GM18861 (cell line): ENCODE data around the gene CEP63.
A peak's percentile ranks its signal among the peaks of the same experiment; 100 is the strongest.
"Not testable (repeated sequence)": the region's sequence is repeated elsewhere in the genome, so short reads cannot be mapped to it uniquely, and the experiment has no call there.

Experiments
- ATAC-seq: cut with Tn5 transposase; IDR thresholded peaks from one replicate; pipeline ENCODE4 v1.9.1; 2021; ENCODE audit not compliant: unreplicated experiment

CEP63 gene

GRCh38 chr3:134567605-134568004, 81.7 kb downstream of the CEP63 start:
- no peak for ATAC-seq

GRCh38 chr3:134568790-134569189, 82.9 kb downstream of the CEP63 start:
- no peak for ATAC-seq

DNA sequence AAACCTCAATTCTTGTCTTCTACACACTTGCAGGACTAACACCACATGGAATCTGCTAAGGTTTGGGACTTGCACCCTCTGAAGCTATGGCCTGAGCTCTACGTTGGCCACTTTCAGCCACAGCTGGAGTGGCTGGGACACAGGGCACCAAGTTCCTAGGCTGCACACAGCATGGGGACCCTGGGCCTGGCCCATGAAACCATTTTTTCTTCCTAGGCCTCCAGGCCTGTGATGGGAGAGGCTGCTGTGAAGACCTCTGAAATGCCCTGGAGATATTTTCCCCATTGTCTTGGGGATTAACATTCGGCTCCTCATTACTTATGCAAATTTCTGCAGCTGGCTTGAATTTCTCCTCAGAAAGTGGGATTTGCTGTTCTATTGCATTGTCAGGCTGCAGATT, 84.0 kb downstream of the CEP63 start:
- not testable (repeated sequence) for ATAC-seq

DNA sequence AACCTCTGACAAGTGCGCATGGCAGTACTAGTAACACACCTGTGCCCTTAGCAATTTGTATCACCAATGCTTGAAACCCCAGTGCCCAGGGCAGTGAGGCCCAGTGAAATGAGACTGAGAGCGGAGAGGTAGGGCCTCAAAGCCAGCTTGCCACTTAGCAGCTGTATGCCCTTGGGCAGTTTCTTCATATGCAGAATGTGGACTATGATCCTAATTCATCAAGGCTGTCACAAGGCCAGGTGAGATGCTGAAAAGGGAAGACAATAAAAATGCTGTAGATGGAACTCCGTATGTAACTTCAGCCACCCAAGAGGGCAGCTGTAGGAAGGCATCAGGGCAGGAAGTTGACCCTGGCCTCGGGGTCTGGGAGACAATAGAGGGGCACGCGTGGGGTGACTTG, 90.6 kb downstream of the CEP63 start:
- ATAC-seq, result no peak

- ATAC-seq, result no peak
Measured at GRCh38 chr3:134576831-134577230, 91.0 kb downstream of the CEP63 start.

DNA sequence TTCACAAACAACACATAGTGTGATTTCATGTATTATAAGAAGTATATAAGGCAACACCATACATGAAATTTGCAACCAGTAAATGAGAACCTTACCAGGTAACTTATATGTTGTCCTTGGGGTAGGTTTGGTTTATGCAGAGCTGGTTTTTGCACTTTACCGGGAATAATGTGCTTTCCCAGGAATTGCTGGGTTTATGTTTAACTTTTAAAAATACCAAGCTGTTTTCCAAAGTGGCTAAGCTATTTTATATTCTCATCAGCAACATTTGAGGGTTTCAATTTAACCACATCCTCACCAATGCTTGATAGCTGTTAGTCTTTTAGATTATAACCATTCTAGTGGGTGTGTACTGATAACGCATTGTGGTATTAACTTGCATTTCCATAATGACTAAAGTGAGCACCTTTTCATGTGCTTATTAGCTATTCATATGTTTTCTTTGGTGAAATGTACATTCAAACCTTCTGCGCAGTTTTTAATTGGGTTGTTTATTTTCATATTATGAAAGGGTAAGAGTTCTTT, 93.3 kb downstream of the CEP63 start:
- ATAC-seq, result no peak

DNA sequence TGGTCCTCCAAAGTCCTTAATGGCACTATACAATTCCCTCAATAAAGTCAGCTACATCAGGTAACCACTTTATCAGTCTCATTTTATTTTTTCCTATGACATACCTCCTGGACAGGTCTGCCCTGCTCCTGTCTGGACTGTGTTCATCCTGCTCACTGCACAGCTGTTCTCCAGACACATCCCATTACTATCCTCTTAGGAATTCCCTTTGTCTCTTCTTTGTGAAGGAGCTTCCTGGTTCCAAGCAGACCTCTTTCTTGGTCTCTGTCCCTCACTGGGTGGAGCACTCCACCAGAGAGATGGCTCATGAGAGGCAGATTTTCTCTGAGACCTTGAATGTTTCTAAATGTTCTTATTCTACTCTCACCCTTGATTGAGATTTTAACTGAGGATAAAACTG, 104.9 kb downstream of the CEP63 start:
- ATAC-seq, result no peak

GRCh38 chr3:134592806-134593205, 106.9 kb downstream of the CEP63 start:
- no peak for ATAC-seq

- no peak for ATAC-seq
Measured at GRCh38 chr3:134594331-134594741, 108.5 kb downstream of the CEP63 start.

GRCh38 chr3:134594986-134595385, 109.1 kb downstream of the CEP63 start:
- ATAC-seq, result not testable (repeated sequence)

DNA sequence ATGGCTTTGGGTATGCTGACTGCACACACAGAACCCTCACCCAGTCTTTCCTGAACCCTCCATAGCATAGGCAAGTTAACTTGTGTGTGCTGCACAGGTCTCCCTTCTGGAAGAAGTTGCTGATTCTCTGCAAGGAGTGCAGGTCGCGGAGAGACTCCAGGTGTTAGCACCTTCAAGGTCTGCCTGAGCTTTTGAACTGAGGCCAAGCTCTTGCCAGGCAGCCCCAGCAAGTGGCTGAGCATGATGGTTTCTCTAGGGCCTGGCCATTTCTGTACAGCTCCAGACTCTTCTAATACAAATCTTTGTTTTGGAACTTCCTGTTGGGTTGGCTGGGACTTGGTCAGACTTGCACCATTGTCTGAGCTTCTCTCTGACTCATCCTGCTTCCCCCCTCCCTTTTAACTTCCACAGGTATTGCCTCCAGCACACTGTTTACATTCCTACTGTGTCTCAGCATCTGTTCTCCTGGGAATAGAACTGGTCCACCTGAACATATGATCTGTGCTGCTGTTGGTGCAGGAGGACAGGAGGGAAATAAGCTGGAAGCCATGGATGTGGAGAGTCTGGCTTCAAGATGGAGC, 111.6 kb downstream of the CEP63 start:
- no peak for ATAC-seq

GRCh38 chr3:134598763-134599545, 113.1 kb downstream of the CEP63 start:
- no peak for ATAC-seq

DNA sequence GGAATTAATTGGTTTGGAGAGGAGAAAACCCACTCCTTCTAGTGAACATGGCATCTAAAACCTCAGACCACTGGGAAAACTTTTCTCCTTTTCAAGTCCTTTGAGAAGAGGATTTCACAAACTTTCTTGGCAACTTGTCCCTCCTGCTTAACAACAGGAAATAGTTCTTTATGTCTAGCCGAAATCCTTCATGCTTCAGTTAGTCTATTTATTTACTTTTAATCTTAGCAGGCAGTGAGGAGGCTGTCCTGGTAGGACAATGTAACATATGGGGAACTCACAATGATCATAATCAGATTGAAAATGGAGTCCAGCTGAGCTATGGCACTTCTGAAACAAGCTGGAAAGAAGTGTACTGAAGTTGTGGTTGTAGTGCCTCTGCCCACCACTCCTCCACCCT, 114.3 kb downstream of the CEP63 start:
- ATAC-seq, result no peak

- ATAC-seq, result peak; percentile 68
Measured at GRCh38 chr3:134600685-134601463, 115.0 kb downstream of the CEP63 start.

DNA sequence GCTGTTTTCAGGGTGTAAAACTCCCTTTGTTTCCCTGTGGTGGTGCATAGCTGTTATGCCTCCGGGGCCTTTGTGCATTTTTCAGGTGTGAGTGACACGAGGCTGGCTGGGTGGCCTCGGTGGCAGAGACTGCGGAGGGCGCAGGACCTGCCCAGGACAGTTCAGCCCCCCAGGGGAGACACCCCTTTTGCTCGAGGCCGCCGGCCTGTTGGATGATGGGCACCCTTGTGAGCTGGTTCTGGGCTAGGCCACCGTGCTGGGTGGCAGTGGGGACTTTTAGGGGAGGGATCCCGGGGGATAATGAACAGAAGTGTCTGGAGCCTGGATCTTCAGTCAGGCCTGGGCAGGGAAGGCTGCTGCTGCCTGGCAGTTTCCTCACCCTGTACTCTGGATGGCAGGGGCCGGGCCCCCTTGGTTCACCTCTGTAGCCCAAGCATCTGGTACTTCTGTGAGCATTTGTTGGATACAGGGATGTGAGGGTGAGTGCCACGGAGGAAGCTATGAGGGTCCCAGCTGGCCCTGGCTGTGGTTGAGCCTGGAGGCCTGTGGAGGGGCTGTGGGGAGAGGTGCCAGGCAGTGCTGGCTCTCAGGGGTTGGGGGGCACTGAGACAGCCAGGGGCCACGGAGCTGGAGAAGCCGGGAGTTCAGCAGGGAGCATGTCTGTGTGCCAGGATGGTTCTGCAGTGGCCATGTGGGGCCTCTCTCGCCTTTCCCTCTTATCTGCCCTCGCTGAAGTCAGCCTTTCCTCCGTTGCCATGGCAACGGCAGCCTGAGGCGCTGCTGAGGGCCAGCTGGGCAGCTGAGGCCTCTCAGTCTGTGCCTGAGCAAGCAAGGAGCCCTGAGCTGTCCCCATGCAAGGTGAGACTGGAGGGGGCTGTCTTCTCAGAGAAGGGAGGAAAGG, 115.9 kb downstream of the CEP63 start:
- no peak for ATAC-seq

DNA sequence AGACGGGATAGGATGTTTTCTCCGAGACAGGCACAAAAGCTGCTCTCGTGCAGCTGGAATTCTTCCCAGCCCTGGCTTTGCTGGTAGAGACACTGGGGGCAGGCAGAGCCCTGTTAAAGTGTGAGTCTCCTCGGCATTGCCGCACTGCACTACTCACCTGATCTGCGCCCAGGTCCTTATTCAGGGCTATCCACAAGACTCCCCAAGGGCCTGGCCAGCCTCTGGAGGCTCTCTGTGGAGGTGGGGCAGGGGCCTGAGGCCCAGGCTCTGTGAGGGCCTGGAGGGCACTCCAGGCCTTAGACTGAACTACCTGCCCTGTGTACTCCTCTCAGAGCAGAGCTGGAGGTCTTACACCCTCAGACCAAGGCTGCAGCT, 116.6 kb downstream of the CEP63 start:
- no peak for ATAC-seq

GRCh38 chr3:134603480-134603879, 117.6 kb downstream of the CEP63 start:
- no peak for ATAC-seq

DNA sequence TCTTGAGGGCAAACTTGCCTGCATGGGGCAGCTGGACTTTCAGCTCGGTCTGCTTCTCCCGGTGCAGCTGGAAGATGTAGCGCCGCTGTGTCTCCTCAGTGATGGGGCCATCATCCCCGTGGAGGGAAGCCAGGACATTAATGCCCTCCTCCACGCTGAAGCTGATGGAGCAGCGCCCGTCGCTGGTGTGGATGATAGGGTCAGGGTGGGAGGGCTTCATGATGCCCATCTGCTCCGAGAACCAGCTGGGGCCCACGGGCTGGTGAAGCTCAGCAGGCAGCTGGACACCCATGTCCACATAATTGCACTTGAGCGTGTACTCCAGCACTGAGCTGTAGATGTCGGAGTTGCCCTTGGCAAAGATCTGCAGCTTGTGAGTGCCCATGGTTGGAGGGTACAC, 118.1 kb downstream of the CEP63 start:
- ATAC-seq, result no peak

- ATAC-seq, result no peak
Measured at GRCh38 chr3:134605556-134605955, 119.7 kb downstream of the CEP63 start.
